Aorta (tissue), 5 donors: ENCODE measurements around the gene GLTPD2. TPM values are rescaled to one million over a fixed set of nuclear protein-coding genes. Genes with fewer than 3 reads are reported as not detected.
A peak's percentile ranks its signal among the peaks of the same experiment; 100 is the strongest.

Experiments used
- ATAC-seq: fragments of 200-7000 bp; cut with Tn5 transposase; one replicate; pipeline ENCODE4 v1.9.1; 2022; ENCODE audit warnings: moderate library complexity; ENCODE audit not compliant: low FRiP score
- DNase-seq, 2 donors: peaks; one replicate each; pipeline ENCODE4 v3.0.0-alpha.2; 2020
- H3K27ac ChIP-seq, 2 donors: one replicate each; pipeline ENCODE4 v1.5.1; 2013; ENCODE audit warnings: low read length in 2 of 2, mild to moderate bottlenecking in 2 of 2, moderate library complexity in 2 of 2, control low read depth in 1 of 2, inconsistent platforms in 1 of 2, low read depth in 1 of 2
- H3K27me3 ChIP-seq, 2 donors: one replicate each; pipeline ENCODE4 v1.6.1; 2013; ENCODE audit warnings: control low read depth in 1 of 2, low read length in 1 of 2, mild to moderate bottlenecking in 1 of 2, moderate library complexity in 1 of 2; ENCODE audit not compliant: insufficient read depth in 2 of 2, control insufficient read depth in 1 of 2
- H3K36me3 ChIP-seq, 2 donors: one replicate each; pipeline ENCODE4 v1.6.1; 2013; ENCODE audit warnings: control low read depth in 1 of 2, low read length in 1 of 2, mild to moderate bottlenecking in 1 of 2; ENCODE audit not compliant: insufficient read depth in 2 of 2, control insufficient read depth in 1 of 2
- H3K4me1 ChIP-seq, 2 donors: one replicate each; pipeline ENCODE4 v1.6.1; 2013; ENCODE audit warnings: low read length in 2 of 2, control low read depth in 1 of 2, mild to moderate bottlenecking in 1 of 2, moderate library complexity in 1 of 2; ENCODE audit not compliant: insufficient read depth in 2 of 2, control insufficient read depth in 1 of 2
- H3K4me3 ChIP-seq, 2 donors: one replicate each; pipeline ENCODE4 v1.5.1; 2013; ENCODE audit warnings: low read length in 2 of 2, control low read depth in 1 of 2, mild to moderate bottlenecking in 1 of 2
- H3K9me3 ChIP-seq: one replicate; pipeline ENCODE4 v1.6.1; 2013; ENCODE audit warnings: mild to moderate bottlenecking, low read length; ENCODE audit not compliant: control insufficient read depth
- WGBS, 2 donors: extraction: QIAGEN DNeasy Blood & Tissue Kit; methylation state at CpG; one replicate each; pipeline ENCODE4 v1.1.7; 2013; 5-methylcytosine and 5-hydroxymethylcytosine counted together
- intact Hi-C, 2 donors: fragments of 100-400 bp; cut with DNase I; formaldehyde crosslinking; loops; one replicate each; pipeline versions ENCODE4 v1.14.2 to v1.15.0; 2022
- polyA plus RNA-seq, 2 donors: library from polyadenylated mRNA; stranded (reverse); fragments of 200-250 nt; gene quantifications; one replicate each; pipeline ENCODE4 v1.2.3, GENCODE V29; 2013
- total RNA-seq, 2 donors: library from RNA; stranded (reverse); fragmentation: NEBNext Ultra II Directional; extraction: Animal tissue kit (Norgen Biotek cat#: 25700); gene quantifications; one replicate each; pipeline ENCODE4 v1.2.1, GENCODE V29; 2021
- donor health status: healthy with polysubstance abuse.
- donor health status: Bipolar disorder and iron deficiency.
- donor health status: DM: no; HTN: no; CAD: no.
- donor health status: DM: no; HTN: no; CAD: no.
- donor health status: DM: yes; HTN: yes; CAD: no.

Gene GLTPD2
- total and polyA plus RNA-seq, 4 donors, result 3.4 TPM; not detected in 3

GRCh38 chr17:4743898-4744297 is 44.9 kb upstream of the GLTPD2 start:
- no peak for ATAC-seq

GRCh38 chr17:4744999-4745969 is 43.5 kb upstream of the GLTPD2 start:
- ATAC-seq, result no peak
- H3K4me1 ChIP-seq, result no peaks in the 10 kb centered on the region
- H3K4me3 ChIP-seq, result no peak overlapping the region
- WGBS, 2 donors, result 6% methylated on average over 39 to 51 of the region's 51 CpGs
- intact Hi-C loops, result no loop called here
- no peaks in the 10 kb centered on the region for H3K27me3 ChIP-seq
- no peaks in the 10 kb centered on the region for H3K9me3 ChIP-seq
- peak in 1 of 2 donors; percentile 50 for DNase-seq
- no peak overlapping the region for H3K27ac ChIP-seq
- no peaks in the 10 kb centered on the region for H3K36me3 ChIP-seq

More at GRCh38 chr17:4743898-4744297, 44.9 kb upstream of the GLTPD2 start:
- DNase-seq, result no peak
- 89 to 91% methylated on average over 9 of the region's 9 CpGs for WGBS, 2 donors
- Histone ChIP-seq H3K27ac (no peak overlapping the region), H3K4me3 (no peak overlapping the region), H3K27me3 (no peaks in the 10 kb centered on the region), H3K9me3 (no peaks in the 10 kb centered on the region), H3K4me1 (no peaks in the 10 kb centered on the region), H3K36me3 (no peaks in the 10 kb centered on the region)
- intact Hi-C loops, result no loop called here

GRCh38 chr17:4747847-4748246 is 40.9 kb upstream of the GLTPD2 start:
- no peaks in the 10 kb centered on the region for H3K36me3 ChIP-seq
- ATAC-seq, result peak; percentile 54
- intact Hi-C loops, result no loop called here
- H3K27ac ChIP-seq, result no peak overlapping the region
- no peaks in the 10 kb centered on the region for H3K4me1 ChIP-seq
- H3K9me3 ChIP-seq, result no peaks in the 10 kb centered on the region
- WGBS, 2 donors, result 3 to 4% methylated on average over 5 of the region's 5 CpGs
- no peaks in the 10 kb centered on the region for H3K27me3 ChIP-seq
- no peak overlapping the region for H3K4me3 ChIP-seq
- DNase-seq, result peak in 1 of 2 donors; percentile 61

- no peaks in the 10 kb centered on the region for H3K4me1 ChIP-seq
- ATAC-seq (no peak), DNase-seq (peak in 1 of 2 donors; percentile 34)
- H3K9me3 ChIP-seq, result no peaks in the 10 kb centered on the region
- intact Hi-C loops, result no loop called here
- no peak overlapping the region for H3K27ac ChIP-seq
- no peaks in the 10 kb centered on the region for H3K27me3 ChIP-seq
- H3K36me3 ChIP-seq, result no peaks in the 10 kb centered on the region
- no peak overlapping the region for H3K4me3 ChIP-seq
- 57% methylated on average over 4 of the region's 4 CpGs for WGBS, 2 donors
Observed at GRCh38 chr17:4748686-4749085, 40.1 kb upstream of the GLTPD2 start.

GRCh38 chr17:4750606-4751005 is 38.2 kb upstream of the GLTPD2 start:
- intact Hi-C loops, result no loop called here
- 35 to 40% methylated on average over 3 of the region's 3 CpGs for WGBS, 2 donors
- H3K4me1 ChIP-seq, result no peaks in the 10 kb centered on the region
- no peak overlapping the region for H3K4me3 ChIP-seq
- H3K9me3 ChIP-seq, result no peaks in the 10 kb centered on the region
- ATAC-seq (no peak), DNase-seq (peak; percentile 26 to 49)
- no peaks in the 10 kb centered on the region for H3K27me3 ChIP-seq
- no peak overlapping the region for H3K27ac ChIP-seq
- H3K36me3 ChIP-seq, result no peaks in the 10 kb centered on the region

GRCh38 chr17:4751932-4752331 is 36.8 kb upstream of the GLTPD2 start:
- Histone ChIP-seq H3K4me1 (no peaks in the 10 kb centered on the region), H3K9me3 (no peaks in the 10 kb centered on the region), H3K27me3 (no peaks in the 10 kb centered on the region), H3K27ac (no peak overlapping the region), H3K36me3 (no peaks in the 10 kb centered on the region), H3K4me3 (no peak overlapping the region)
- intact Hi-C loops, result no loop called here
- DNase-seq (peak in 1 of 2 donors; percentile 1), ATAC-seq (no peak)
- 61 to 66% methylated on average over 5 of the region's 5 CpGs for WGBS, 2 donors

- Histone ChIP-seq H3K4me1 (no peaks in the 10 kb centered on the region), H3K4me3 (no peak overlapping the region), H3K27me3 (no peaks in the 10 kb centered on the region), H3K36me3 (no peaks in the 10 kb centered on the region), H3K27ac (no peak overlapping the region), H3K9me3 (no peaks in the 10 kb centered on the region)
- 82 to 87% methylated on average over 1 of the region's 1 CpG for WGBS, 2 donors
- intact Hi-C loops, result no loop called here
- DNase-seq, result no peak
- no peak for ATAC-seq
Observed at GRCh38 chr17:4753392-4753791, 35.4 kb upstream of the GLTPD2 start.

- intact Hi-C loops, result no loop called here
- 79 to 82% methylated on average over 10 of the region's 10 CpGs for WGBS, 2 donors
- Histone ChIP-seq H3K27ac (no peak overlapping the region), H3K36me3 (no peaks in the 10 kb centered on the region), H3K4me1 (no peaks in the 10 kb centered on the region), H3K4me3 (no peak overlapping the region), H3K9me3 (no peaks in the 10 kb centered on the region), H3K27me3 (no peaks in the 10 kb centered on the region)
- DNase-seq (peak in 1 of 2 donors; percentile 23), ATAC-seq (no peak)
Observed at GRCh38 chr17:4759776-4760236, 29.0 kb upstream of the GLTPD2 start.

GRCh38 chr17:4764595-4764994 is 24.2 kb upstream of the GLTPD2 start:
- 68 to 69% methylated on average over 3 of the region's 3 CpGs for WGBS, 2 donors

More at GRCh38 chr17:4764595-4764994, 24.2 kb upstream of the GLTPD2 start:
- no peak overlapping the region for H3K4me3 ChIP-seq
- H3K36me3 ChIP-seq, result no peaks in the 10 kb centered on the region
- H3K4me1 ChIP-seq, result no peaks in the 10 kb centered on the region
- intact Hi-C loops, result no loop called here
- H3K27ac ChIP-seq, result no peak overlapping the region
- DNase-seq, result no peak
- no peaks in the 10 kb centered on the region for H3K27me3 ChIP-seq
- no peaks in the 10 kb centered on the region for H3K9me3 ChIP-seq
- ATAC-seq, result no peak
